Measurements from ENCODE around the gene CCDC157. TPM values are rescaled to one million over a fixed set of nuclear protein-coding genes. Genes with fewer than 3 reads are reported as not detected.
A peak's percentile ranks its signal among the peaks of the same experiment; 100 is the strongest.

CCDC157 gene
- polyA plus RNA-seq, 4 donors = 5.4 to 9.2 (median 7.3) TPM

- no peak for DNase-seq (ENCODE audit: low read depth in 4 of 4, low spot score in 2 of 4)
Observed at GRCh38 chr22:30408388-30409102, 51.7 kb downstream of the CCDC157 start.

- DNase-seq (ENCODE audit: low read depth in 4 of 4, low spot score in 2 of 4) = no peak
Observed at GRCh38 chr22:30411780-30412179, 55.0 kb downstream of the CCDC157 start.

- no peak for DNase-seq (ENCODE audit: low read depth in 4 of 4, low spot score in 2 of 4)
Observed at GRCh38 chr22:30413001-30413400, 56.2 kb downstream of the CCDC157 start.

GRCh38 chr22:30413745-30414524 lies 57.1 kb downstream of the CCDC157 start:
- DNase-seq (ENCODE audit: low read depth in 4 of 4, low spot score in 2 of 4) = no peak

GRCh38 chr22:30414525-30415047 lies 57.8 kb downstream of the CCDC157 start:
- no peak for DNase-seq (ENCODE audit: low read depth in 4 of 4, low spot score in 2 of 4)

- DNase-seq (ENCODE audit: low read depth in 4 of 4, low spot score in 2 of 4) = no peak
Observed at GRCh38 chr22:30416403-30416802, 59.6 kb downstream of the CCDC157 start.

GRCh38 chr22:30416837-30417236 lies 60.0 kb downstream of the CCDC157 start:
- DNase-seq (ENCODE audit: low read depth in 4 of 4, low spot score in 2 of 4) = no peak

- DNase-seq (ENCODE audit: low read depth in 4 of 4, low spot score in 2 of 4) = no peak
Observed at GRCh38 chr22:30420347-30421125, 63.7 kb downstream of the CCDC157 start.

GRCh38 chr22:30421695-30422480 lies 65.1 kb downstream of the CCDC157 start:
- DNase-seq (ENCODE audit: low read depth in 4 of 4, low spot score in 2 of 4) = no peak

GRCh38 chr22:30422481-30423300 lies 65.9 kb downstream of the CCDC157 start:
- peak in 1 of 4 donors; percentile 19 for DNase-seq (ENCODE audit: low read depth in 4 of 4, low spot score in 2 of 4)

GRCh38 chr22:30423301-30423958 lies 66.6 kb downstream of the CCDC157 start:
- no peak for DNase-seq (ENCODE audit: low read depth in 4 of 4, low spot score in 2 of 4)

GRCh38 chr22:30423959-30424533 lies 67.2 kb downstream of the CCDC157 start:
- peak; percentile 99 to 100 (median 100) for DNase-seq (ENCODE audit: low read depth in 4 of 4, low spot score in 2 of 4)

- no peak for DNase-seq (ENCODE audit: low read depth in 4 of 4, low spot score in 2 of 4)
Observed at GRCh38 chr22:30424534-30425326, 67.9 kb downstream of the CCDC157 start.

GRCh38 chr22:30425327-30425615 lies 68.5 kb downstream of the CCDC157 start:
- no peak for DNase-seq (ENCODE audit: low read depth in 4 of 4, low spot score in 2 of 4)

- DNase-seq (ENCODE audit: low read depth in 4 of 4, low spot score in 2 of 4) = peak in 2 of 4 donors; percentile 56 to 62
Observed at GRCh38 chr22:30425616-30426387, 69.0 kb downstream of the CCDC157 start, which contains the start of gene MTFP1. Gene MTFP1 (plus strand): TSS chr22:30425768. CDS start chr22:30425880, 112 bp downstream.

Data from left renal cortex interstitium (tissue), 4 donors.